ENCODE data around the gene ROR1.
"Not testable (repeated sequence)": the region's sequence is repeated elsewhere in the genome, so short reads cannot be mapped to it uniquely, and the experiment has no call there.

ROR1 gene

DNA sequence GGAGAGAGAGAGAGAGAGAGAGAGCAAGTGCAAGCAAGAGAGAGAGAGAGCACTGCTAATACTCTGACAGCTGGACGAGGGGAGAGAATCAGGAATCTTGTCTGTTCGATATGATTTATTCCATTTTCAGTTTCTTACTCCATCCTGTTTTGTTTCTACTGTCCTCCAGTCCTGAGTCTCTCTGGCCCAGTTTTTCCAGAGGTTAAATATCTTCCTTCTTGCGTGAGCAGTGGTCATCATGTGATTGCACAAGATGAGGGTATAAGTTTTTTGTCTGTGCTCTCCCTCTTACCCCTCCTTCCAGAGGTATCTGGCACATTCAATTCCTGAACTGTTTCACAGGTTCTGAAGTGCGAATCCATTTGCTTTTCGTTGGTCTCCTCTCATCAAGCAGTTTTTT is 446.4 kb downstream of the ROR1 start:
- Histone ChIP-seq H3K9me3 (ENCODE audit: control insufficient read depth, low read length) (no peaks in the 10 kb centered on the region), H3K4me3 (ENCODE audit: extremely low read depth, insufficient read depth, low read length, poor library complexity, severe bottlenecking) (no peak overlapping the region), H3K36me3 (ENCODE audit: control insufficient read depth, insufficient read depth, low read length) (no peaks in the 10 kb centered on the region), H3K4me1 (ENCODE audit: control insufficient read depth, insufficient read depth, low read length, poor library complexity, severe bottlenecking) (peaks cover 4% of the 10 kb centered on the region), H3K27ac (ENCODE audit: low read depth, low read length, severe bottlenecking) (no peak overlapping the region)
- 82 to 90% methylated on average over 2 to 3 of the region's 5 CpGs for WGBS, 2 experiments (ENCODE audit: insufficient coverage in 2 of 2)

DNA sequence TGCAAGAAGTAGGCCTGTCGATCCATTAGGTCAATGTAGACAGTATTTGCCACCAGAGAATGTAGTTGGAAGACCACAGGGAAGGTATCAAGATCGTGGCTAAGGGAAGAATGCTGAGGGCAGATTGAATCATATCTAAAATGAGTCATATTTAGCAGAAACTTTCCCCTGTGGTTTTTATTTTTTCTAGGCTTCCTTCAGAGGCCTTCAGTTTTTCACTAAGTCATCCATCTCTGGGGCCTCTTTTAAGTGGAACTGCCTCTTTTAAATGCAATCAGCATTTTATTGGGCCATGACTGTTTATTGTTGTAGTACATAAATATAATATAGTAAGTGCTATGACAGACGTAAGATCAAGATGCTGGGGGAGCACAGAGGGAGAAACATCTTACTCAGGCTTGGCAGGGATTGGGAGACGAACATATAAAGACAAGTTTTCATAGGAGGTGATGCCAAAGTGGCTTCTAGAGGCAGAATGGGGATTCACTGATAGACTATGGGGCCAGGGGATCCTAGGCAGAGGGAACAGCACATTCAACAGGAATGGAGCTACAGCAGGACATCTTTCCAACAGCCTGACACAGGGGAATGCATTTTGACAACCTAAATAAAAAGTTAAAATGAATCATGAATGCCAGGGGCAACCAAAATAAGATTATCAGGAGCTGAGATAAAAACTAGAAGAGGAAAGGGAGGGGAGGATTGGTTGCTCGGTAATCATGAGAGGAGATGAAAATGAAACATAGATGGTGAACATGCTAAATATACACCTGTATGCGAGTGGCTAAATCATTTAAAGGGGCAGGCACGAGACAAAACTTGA is 449.7 kb downstream of the ROR1 start:
- WGBS, 2 experiments (ENCODE audit: insufficient coverage in 2 of 2): 92 to 96% methylated on average over 2 to 6 of the region's 7 CpGs
- Histone ChIP-seq H3K9me3 (ENCODE audit: control insufficient read depth, low read length) (no peaks in the 10 kb centered on the region), H3K4me3 (ENCODE audit: extremely low read depth, insufficient read depth, low read length, poor library complexity, severe bottlenecking) (no peak overlapping the region), H3K4me1 (ENCODE audit: control insufficient read depth, insufficient read depth, low read length, poor library complexity, severe bottlenecking) (peaks cover 4% of the 10 kb centered on the region), H3K27ac (ENCODE audit: low read depth, low read length, severe bottlenecking) (no peak overlapping the region), H3K36me3 (ENCODE audit: control insufficient read depth, insufficient read depth, low read length) (no peaks in the 10 kb centered on the region)

DNA sequence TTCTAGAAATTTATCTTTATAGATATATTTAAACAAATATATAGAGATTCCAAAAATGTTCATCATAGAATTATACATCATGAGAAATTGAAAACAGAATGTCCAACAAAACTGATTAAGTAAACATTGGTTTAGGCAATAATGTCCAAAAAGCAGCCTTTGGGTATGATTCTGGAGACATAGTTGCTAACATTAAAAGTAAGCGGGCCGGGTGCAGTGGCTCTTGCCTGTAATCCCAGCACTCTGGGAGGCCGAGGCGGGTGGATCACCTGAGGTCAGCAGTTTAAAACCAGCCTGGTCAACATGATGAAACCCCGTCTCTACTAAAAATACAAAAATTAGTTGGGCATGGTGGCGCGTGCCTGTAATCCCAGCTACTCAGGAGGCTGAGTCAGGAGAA is 450.4 kb downstream of the ROR1 start:
- not testable (repeated sequence) for H3K4me1 ChIP-seq (ENCODE audit: control insufficient read depth, insufficient read depth, low read length, poor library complexity, severe bottlenecking); H3K9me3 ChIP-seq (ENCODE audit: control insufficient read depth, low read length); H3K4me3 ChIP-seq (ENCODE audit: extremely low read depth, insufficient read depth, low read length, poor library complexity, severe bottlenecking); H3K27ac ChIP-seq (ENCODE audit: low read depth, low read length, severe bottlenecking); H3K36me3 ChIP-seq (ENCODE audit: control insufficient read depth, insufficient read depth, low read length)
- WGBS, 2 experiments (ENCODE audit: insufficient coverage in 2 of 2): 82 to 96% methylated on average over 2 to 5 of the region's 7 CpGs

GRCh38 chr1:64228167-64228957 is 454.5 kb downstream of the ROR1 start:
- peaks cover 2% of the 10 kb centered on the region for H3K4me1 ChIP-seq (ENCODE audit: control insufficient read depth, insufficient read depth, low read length, poor library complexity, severe bottlenecking)
- H3K36me3 ChIP-seq (ENCODE audit: control insufficient read depth, insufficient read depth, low read length): no peaks in the 10 kb centered on the region
- WGBS, 2 experiments (ENCODE audit: insufficient coverage in 2 of 2): 92 to 100% methylated on average over 2 to 6 of the region's 10 CpGs
- no peak overlapping the region for H3K27ac ChIP-seq (ENCODE audit: low read depth, low read length, severe bottlenecking)
- peaks cover 8% of the 10 kb centered on the region for H3K9me3 ChIP-seq (ENCODE audit: control insufficient read depth, low read length)
- no peak overlapping the region for H3K4me3 ChIP-seq (ENCODE audit: extremely low read depth, insufficient read depth, low read length, poor library complexity, severe bottlenecking)

- no peak overlapping the region for H3K4me3 ChIP-seq (ENCODE audit: extremely low read depth, insufficient read depth, low read length, poor library complexity, severe bottlenecking)
- WGBS, 2 experiments (ENCODE audit: insufficient coverage in 2 of 2): 83% methylated on average over 1 of the region's 3 CpGs; no CpG with 5 or more reads in 1 of the 2 experiments
Observed at GRCh38 chr1:64229307-64229706, 455.5 kb downstream of the ROR1 start.

More at GRCh38 chr1:64229307-64229706, 455.5 kb downstream of the ROR1 start:
- H3K36me3 ChIP-seq (ENCODE audit: control insufficient read depth, insufficient read depth, low read length): no peaks in the 10 kb centered on the region
- no peaks in the 10 kb centered on the region for H3K4me1 ChIP-seq (ENCODE audit: control insufficient read depth, insufficient read depth, low read length, poor library complexity, severe bottlenecking)
- no peak overlapping the region for H3K27ac ChIP-seq (ENCODE audit: low read depth, low read length, severe bottlenecking)
- H3K9me3 ChIP-seq (ENCODE audit: control insufficient read depth, low read length): peaks cover 8% of the 10 kb centered on the region

Measured in mesodermal cell (in vitro differentiated cells).